22Rv1 (cell line): Measurements from ENCODE around the gene REXO1.

Source experiments
- ZFX ChIP-seq: fragments of 450-650 bp; IDR thresholded peaks from 2 replicates; pipeline ENCODE4 v1.6.1; 2017; ENCODE audit warnings: antibody characterized with exemption, borderline replicate concordance
- TF ChIP-seq, protein P1 (sequence below): fragments of 450-650 bp; IDR thresholded peaks from 2 replicates; pipeline ENCODE4 v1.5.1; 2017; ENCODE audit warnings: mild to moderate bottlenecking

DNA sequence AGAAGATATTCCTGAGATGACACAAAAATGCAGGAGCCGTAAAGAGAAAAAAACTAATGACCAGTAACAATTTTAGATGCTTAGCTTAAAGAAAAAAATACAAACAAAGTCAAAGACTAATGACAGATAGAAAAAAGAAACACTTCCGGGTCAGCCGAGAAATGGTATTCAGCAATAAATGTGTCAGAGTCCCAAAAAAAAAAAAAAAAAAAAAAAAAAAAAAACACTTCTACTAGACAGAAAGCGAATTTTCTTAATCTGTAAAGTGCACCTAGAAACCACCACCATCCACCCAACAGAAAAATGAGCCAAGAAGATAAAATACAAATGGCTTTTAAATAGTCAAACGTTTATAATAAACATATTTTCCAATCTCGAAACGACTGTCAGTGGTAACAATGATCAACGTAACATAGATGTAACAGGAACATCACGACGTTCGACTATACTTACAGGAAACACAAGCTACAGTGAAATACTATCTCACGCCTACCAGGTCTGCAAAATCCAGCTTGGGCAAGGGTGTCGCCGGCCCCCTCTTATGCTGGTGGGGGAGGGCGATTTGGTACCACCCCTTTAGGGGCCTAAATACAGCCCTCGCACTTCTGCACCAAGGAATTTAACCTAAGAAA, 26.4 kb upstream of the REXO1 start:
- TF ChIP-seq, protein P1, sequence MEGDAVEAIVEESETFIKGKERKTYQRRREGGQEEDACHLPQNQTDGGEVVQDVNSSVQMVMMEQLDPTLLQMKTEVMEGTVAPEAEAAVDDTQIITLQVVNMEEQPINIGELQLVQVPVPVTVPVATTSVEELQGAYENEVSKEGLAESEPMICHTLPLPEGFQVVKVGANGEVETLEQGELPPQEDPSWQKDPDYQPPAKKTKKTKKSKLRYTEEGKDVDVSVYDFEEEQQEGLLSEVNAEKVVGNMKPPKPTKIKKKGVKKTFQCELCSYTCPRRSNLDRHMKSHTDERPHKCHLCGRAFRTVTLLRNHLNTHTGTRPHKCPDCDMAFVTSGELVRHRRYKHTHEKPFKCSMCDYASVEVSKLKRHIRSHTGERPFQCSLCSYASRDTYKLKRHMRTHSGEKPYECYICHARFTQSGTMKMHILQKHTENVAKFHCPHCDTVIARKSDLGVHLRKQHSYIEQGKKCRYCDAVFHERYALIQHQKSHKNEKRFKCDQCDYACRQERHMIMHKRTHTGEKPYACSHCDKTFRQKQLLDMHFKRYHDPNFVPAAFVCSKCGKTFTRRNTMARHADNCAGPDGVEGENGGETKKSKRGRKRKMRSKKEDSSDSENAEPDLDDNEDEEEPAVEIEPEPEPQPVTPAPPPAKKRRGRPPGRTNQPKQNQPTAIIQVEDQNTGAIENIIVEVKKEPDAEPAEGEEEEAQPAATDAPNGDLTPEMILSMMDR, result no peak
- no peak for TF ChIP-seq ZFX
